BLaER1 (cell line): ENCODE results near the gene REPS2.
A peak's percentile ranks its signal among the peaks of the same experiment; 100 is the strongest.

Experiments used
- H3K27ac ChIP-seq: shearing (Covaris generic); formaldehyde crosslinking; 2 replicates; pipeline ENCODE4 v1.8.1; 2022
- H3K27me3 ChIP-seq: shearing (Covaris generic); formaldehyde crosslinking; 2 replicates; pipeline ENCODE4 v1.8.1; 2022
- H3K36me3 ChIP-seq: shearing (Covaris generic); formaldehyde crosslinking; 2 replicates; pipeline ENCODE4 v1.8.1; 2022
- H3K4me1 ChIP-seq: shearing (Covaris generic); formaldehyde crosslinking; 2 replicates; pipeline ENCODE4 v1.8.1; 2022
- H3K4me2 ChIP-seq: shearing (Covaris generic); formaldehyde crosslinking; 2 replicates; pipeline ENCODE4 v1.8.1; 2022
- H3K4me3 ChIP-seq: shearing (Covaris generic); formaldehyde crosslinking; 2 replicates; pipeline ENCODE4 v1.8.1; 2022
- H3K9ac ChIP-seq: shearing (Covaris generic); formaldehyde crosslinking; 2 replicates; pipeline ENCODE4 v1.8.1; 2022
- H3K9me3 ChIP-seq: shearing (Covaris generic); formaldehyde crosslinking; 2 replicates; pipeline ENCODE4 v1.8.1; 2022
- H4K20me1 ChIP-seq: shearing (Covaris generic); formaldehyde crosslinking; 2 replicates; pipeline ENCODE4 v1.8.1; 2022
- Cebpa-rat ChIP-seq: shearing (Covaris generic); IDR thresholded peaks from 2 replicates; pipeline ENCODE4 v1.8.1; 2022

Gene REPS2

DNA sequence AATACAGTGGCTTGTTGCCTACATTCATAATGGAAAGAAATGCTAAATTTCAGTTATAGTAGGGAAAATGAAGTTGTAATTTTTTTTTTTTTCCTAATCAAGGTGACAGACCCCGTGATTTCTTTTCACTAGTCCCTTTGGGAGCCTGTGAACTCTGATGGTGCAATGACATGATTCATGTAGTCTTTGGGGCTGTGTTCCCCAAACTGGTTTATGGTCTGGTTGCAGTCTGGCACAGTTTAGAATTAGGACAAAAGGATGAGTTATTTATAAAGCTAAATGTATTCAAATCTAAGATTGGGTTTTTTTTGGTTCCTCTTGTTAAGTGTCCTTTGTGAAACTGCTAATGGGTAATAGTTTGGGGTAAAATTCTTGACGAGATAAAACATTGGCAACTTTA is 66.0 kb downstream of the REPS2 start:
- no peaks in the 10 kb centered on the region for H3K36me3 ChIP-seq
- TF ChIP-seq Cebpa-rat = no peak
- no peak overlapping the region for H3K4me3 ChIP-seq
- no peaks in the 10 kb centered on the region for H4K20me1 ChIP-seq
- H3K27me3 ChIP-seq = peaks cover 78% of the 10 kb centered on the region
- H3K9me3 ChIP-seq = no peaks in the 10 kb centered on the region
- no peak overlapping the region for H3K4me2 ChIP-seq
- H3K4me1 ChIP-seq = no peaks in the 10 kb centered on the region
- no peak overlapping the region for H3K9ac ChIP-seq
- H3K27ac ChIP-seq = no peak overlapping the region

DNA sequence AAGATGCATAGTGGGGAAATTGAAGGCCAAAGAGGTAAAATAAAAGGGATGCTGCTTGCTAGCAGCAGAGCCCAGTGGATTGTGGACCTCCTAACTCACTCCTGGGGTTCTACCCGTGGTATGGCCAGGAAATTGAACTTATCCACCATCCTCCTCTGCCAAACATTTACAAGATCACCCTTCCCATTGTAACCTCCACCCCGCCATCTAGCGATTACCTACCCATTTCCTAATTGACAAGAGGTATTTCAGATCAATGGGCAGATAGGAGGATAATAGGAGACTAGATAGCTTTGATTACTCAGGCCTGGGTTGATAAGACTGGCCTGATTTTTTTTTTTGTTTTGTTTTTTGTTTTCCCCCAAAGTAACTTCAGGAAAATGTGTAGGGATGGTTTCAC is 67.8 kb downstream of the REPS2 start:
- no peaks in the 10 kb centered on the region for H4K20me1 ChIP-seq
- H3K4me1 ChIP-seq = no peaks in the 10 kb centered on the region
- no peak overlapping the region for H3K4me2 ChIP-seq
- peaks cover 73% of the 10 kb centered on the region for H3K27me3 ChIP-seq
- H3K27ac ChIP-seq = no peak overlapping the region
- H3K9ac ChIP-seq = no peak overlapping the region
- H3K9me3 ChIP-seq = no peaks in the 10 kb centered on the region
- TF ChIP-seq Cebpa-rat = no peak
- no peak overlapping the region for H3K4me3 ChIP-seq
- H3K36me3 ChIP-seq = no peaks in the 10 kb centered on the region

DNA sequence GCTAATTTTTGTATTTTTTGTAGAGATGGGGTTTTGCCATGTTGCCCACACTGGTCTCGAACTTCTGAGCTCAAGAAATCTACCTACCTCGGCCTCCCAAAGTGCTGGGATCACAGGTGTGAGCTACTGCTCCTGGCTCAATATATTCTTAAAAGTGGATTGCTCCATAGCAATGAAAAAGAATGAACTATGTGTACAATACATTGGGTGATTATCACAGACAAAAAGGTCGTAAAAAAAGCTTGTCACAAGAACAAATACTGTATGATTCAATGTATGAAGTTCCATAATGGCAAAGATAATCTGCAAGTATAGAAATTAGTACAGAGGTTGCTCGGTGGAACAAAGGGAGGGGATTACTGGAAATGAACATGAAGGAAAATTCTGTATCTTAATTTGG is 70.7 kb downstream of the REPS2 start:
- peaks cover 71% of the 10 kb centered on the region for H3K27me3 ChIP-seq
- no peaks in the 10 kb centered on the region for H3K9me3 ChIP-seq
- no peaks in the 10 kb centered on the region for H3K36me3 ChIP-seq
- no peak for TF ChIP-seq Cebpa-rat
- H3K4me2 ChIP-seq = no peak overlapping the region
- H3K4me3 ChIP-seq = no peak overlapping the region
- no peaks in the 10 kb centered on the region for H4K20me1 ChIP-seq
- H3K27ac ChIP-seq = no peak overlapping the region
- no peak overlapping the region for H3K9ac ChIP-seq
- H3K4me1 ChIP-seq = no peaks in the 10 kb centered on the region

DNA sequence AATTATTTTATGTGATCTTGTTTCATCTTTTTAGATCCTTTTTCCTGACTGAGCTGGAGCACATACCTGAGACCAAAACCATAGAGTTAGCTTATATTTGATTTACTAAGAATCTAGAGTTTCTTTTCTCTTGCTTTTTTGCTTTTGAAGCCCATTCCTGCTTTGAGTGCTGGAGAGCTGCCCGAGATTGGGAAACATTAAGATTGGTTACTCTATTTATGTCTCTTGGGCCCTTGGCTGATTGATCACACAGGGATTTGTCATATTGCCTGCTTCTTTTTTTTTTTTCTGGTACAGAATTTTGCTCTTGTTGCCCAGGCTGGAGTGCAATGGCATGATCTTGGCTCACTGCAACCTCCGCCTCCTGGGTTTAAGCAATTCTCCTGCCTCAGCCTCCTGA is 73.9 kb downstream of the REPS2 start:
- H3K9me3 ChIP-seq = no peaks in the 10 kb centered on the region
- peaks cover 8% of the 10 kb centered on the region; the same call in 1 of the 2 replicates for H3K4me1 ChIP-seq
- H3K27me3 ChIP-seq = peaks cover 69% of the 10 kb centered on the region
- TF ChIP-seq Cebpa-rat = no peak
- H4K20me1 ChIP-seq = no peaks in the 10 kb centered on the region
- H3K9ac ChIP-seq = no peak overlapping the region
- H3K4me3 ChIP-seq = no peak overlapping the region
- no peaks in the 10 kb centered on the region for H3K36me3 ChIP-seq
- H3K27ac ChIP-seq = no peak overlapping the region
- no peak overlapping the region for H3K4me2 ChIP-seq

DNA sequence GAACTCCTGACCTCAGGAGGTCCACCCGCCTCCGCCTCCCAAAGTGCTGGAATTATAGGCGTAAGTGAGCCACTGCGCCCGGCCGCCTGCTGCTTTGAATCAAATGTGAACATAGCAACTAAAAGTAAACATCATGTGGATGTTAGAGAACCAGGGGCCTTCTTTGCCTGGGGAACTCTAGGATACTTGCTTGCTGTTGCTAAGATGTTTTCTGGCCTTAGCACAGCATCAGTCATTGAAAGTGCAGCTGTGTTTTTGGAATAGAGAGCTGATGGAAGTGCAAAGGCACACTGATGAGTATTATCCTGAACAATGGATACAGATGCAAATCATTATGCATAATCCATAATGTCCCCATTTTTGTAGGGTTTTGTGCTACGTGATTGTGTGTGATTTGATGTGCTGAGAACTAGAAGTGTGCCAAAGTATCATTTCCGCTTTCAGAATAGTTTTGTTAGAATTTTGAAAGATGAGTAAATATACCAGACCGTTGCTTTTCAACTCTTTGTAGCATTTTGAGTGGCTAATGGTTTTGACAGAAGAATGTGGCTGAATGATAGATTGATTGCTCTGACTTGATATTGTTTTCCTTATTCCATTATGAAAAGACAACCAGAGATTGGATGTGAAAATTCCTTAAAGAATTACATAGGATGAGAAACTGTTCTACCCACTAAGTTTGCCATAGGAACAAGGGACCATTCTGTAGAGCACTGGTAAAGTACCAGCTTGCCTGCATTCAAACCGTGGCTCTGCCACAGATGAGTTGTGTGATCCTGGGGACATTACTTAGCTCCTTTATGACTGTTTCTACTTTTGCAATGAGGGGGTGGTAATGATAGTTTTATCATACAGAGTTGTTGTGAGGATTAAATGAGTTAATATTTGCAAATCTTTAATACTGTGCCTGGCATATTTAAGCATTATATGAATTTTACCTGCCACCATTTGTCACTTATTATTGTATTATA is 74.7 kb downstream of the REPS2 start:
- TF ChIP-seq Cebpa-rat = no peak
- no peak overlapping the region for H3K4me3 ChIP-seq
- no peak overlapping the region for H3K27ac ChIP-seq

DNA sequence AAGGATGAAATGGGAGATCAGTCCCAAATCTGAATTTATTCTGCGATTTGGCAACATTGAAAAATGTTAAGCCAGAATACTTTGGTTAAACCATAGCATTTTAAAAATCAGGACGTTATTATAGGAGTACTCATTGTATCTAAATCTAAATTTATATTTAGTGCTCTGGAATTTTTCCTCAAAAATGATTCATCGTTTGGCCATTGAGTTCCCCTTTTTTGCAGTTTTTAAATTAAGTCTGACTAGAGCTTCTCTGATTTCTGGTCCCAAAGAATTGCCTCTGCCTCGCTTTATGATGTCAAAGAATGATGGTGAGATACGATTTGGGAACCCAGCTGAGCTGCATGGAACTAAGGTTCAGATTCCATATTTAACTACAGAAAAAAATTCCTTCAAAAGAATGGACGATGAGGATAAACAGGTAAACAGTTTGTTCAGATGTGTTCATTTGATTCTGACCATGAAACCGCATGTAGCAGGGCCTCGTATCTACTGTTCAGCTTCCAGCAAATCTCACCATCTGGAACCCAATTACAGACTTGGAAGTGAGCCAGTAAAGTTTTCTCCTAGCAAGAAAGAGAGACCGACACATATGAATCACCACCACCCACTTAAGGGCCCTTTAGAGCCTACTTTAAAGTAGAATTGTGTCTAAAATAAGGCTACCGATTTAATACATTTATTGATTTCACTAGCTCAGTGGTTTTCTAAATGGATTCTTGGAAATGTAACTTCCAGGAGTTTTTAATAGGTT is 75.6 kb downstream of the REPS2 start:
- Histone ChIP-seq H3K4me1 (peaks cover 8% of the 10 kb centered on the region; the same call in 1 of the 2 replicates), H3K9ac (no peak overlapping the region), H3K4me2 (no peak overlapping the region), H3K27me3 (peaks cover 83% of the 10 kb centered on the region), H3K4me3 (no peak overlapping the region), H3K9me3 (no peaks in the 10 kb centered on the region), H3K27ac (no peak overlapping the region), H4K20me1 (no peaks in the 10 kb centered on the region), H3K36me3 (no peaks in the 10 kb centered on the region)
- TF ChIP-seq Cebpa-rat = no peak

More for the DNA sequence above, 74.7 kb downstream of the REPS2 start:
- Histone ChIP-seq H4K20me1 (no peaks in the 10 kb centered on the region), H3K4me1 (peaks cover 8% of the 10 kb centered on the region; the same call in 1 of the 2 replicates), H3K36me3 (no peaks in the 10 kb centered on the region), H3K4me2 (no peak overlapping the region), H3K9me3 (no peaks in the 10 kb centered on the region), H3K27me3 (peaks cover 77% of the 10 kb centered on the region), H3K9ac (no peak overlapping the region)

DNA sequence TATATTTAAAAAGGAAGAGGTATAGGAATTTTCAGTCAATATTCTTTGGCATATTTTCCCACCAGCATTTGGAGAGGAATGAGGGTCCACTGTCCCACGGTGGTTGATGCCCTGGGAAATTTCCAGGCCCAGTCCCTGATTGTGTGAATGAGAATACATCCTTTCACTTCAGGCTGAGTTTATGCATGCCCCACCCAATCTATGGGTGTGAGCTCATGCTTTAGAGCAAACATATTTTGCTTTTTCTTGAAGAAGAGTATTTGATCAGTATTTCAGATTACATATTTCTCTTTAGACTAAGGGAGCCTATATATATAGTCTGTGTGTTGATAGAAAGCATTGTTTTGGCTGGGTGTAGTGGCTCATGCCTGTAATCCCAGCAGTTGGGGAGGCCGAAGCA is 77.2 kb downstream of the REPS2 start:
- Histone ChIP-seq H3K4me1 (peaks cover 8% of the 10 kb centered on the region; the same call in 1 of the 2 replicates), H3K4me2 (no peak overlapping the region), H3K27ac (no peak overlapping the region), H3K9ac (no peak overlapping the region), H3K27me3 (peaks cover 89% of the 10 kb centered on the region), H4K20me1 (no peaks in the 10 kb centered on the region; the same call in 1 of the 2 replicates), H3K36me3 (no peaks in the 10 kb centered on the region), H3K4me3 (no peak overlapping the region), H3K9me3 (no peaks in the 10 kb centered on the region)
- TF ChIP-seq Cebpa-rat = no peak

DNA sequence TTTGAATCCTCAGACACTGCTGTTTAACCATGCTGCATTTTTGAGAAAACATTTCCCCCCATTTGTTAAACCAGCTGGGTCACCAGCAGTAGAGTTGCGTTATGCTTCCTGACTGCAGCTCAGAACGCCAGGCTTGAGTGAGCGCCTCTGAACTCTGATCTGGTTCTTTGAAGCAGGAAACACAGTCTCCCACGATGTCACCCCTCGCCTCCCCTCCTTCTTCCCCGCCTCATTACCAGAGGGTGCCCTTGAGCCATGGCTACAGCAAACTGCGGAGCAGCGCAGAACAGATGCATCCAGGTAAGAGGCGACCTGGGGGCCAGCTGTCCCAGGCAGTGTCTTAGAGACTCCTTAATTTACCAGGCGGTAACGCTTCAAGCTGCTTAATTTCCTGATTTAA is 78.4 kb downstream of the REPS2 start:
- peaks cover 8% of the 10 kb centered on the region; the same call in 1 of the 2 replicates for H3K4me1 ChIP-seq
- no peak for TF ChIP-seq Cebpa-rat
- H3K9ac ChIP-seq = no peak overlapping the region
- no peaks in the 10 kb centered on the region; the same call in 1 of the 2 replicates for H4K20me1 ChIP-seq
- H3K36me3 ChIP-seq = no peaks in the 10 kb centered on the region
- no peak overlapping the region for H3K4me3 ChIP-seq
- H3K4me2 ChIP-seq = peak overlapping the region; percentile 22
- no peaks in the 10 kb centered on the region for H3K9me3 ChIP-seq
- H3K27me3 ChIP-seq = peaks cover 88% of the 10 kb centered on the region
- no peak overlapping the region for H3K27ac ChIP-seq

DNA sequence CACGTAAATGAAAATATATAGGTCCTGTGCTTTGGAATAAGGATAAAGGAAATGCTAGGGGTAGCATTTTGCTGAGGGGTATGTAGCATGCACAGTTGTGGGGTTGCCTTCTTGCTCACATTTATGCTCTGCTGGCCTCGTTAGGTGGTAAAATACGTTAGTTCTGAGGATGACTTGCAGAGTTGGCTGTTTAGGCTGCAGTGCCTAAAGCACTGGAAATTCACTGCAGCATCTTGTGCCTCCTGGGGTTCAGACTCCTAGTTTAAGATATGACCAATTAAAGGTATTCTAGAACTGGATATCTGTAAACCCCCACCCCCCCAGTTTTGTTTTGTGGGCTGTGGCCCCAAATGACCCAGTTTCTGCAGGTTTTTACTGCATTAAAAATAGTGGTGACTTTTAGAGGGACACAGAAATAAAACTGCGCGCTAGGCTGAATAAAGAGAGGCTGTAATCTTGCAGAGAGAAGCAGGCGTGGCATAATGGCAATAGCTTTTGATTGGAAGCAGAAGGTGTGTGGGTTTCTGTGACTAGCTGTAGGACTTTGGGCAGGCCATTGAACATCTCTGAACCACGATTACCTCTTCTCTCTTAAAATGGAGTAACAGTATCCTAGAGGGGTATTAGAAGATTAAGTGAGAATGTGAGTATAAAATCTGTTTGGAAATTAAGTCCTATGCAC is 79.3 kb downstream of the REPS2 start:
- Histone ChIP-seq H4K20me1 (no peaks in the 10 kb centered on the region; the same call in 1 of the 2 replicates), H3K9ac (no peak overlapping the region), H3K4me2 (no peak overlapping the region), H3K4me1 (peaks cover 8% of the 10 kb centered on the region; the same call in 1 of the 2 replicates), H3K27ac (no peak overlapping the region), H3K36me3 (no peaks in the 10 kb centered on the region), H3K27me3 (peaks cover 88% of the 10 kb centered on the region), H3K9me3 (no peaks in the 10 kb centered on the region), H3K4me3 (no peak overlapping the region)
- TF ChIP-seq Cebpa-rat = no peak
